Measurements from ENCODE around the gene E2F3.

The E2F3 gene

GRCh38 chr6:20487669-20488375 lies 86.1 kb downstream of the E2F3 start:
- ATAC-seq, result no peak
- TF ChIP-seq ZNF8 (CRISPR knock-in tag; IDR thresholded peaks at IDR 0.05) (no peak), ZFP30 (CRISPR knock-in tag; IDR thresholded peaks at IDR 0.05) (no peak), ZNF70 (CRISPR knock-in tag; IDR thresholded peaks at IDR 0.05) (no peak), CREB5 (CRISPR knock-in tag; IDR thresholded peaks at IDR 0.05; ENCODE audit: low read depth) (no peak), ZNF565 (CRISPR knock-in tag; conservative IDR thresholded peaks at IDR 0.05; ENCODE audit: low read depth) (no peak), ISL1 (CRISPR knock-in tag; IDR thresholded peaks at IDR 0.05) (no peak), OSR1 (CRISPR knock-in tag; IDR thresholded peaks at IDR 0.05) (no peak), ESRRG (CRISPR knock-in tag; IDR thresholded peaks at IDR 0.05) (no peak), SNAI2 (CRISPR knock-in tag; IDR thresholded peaks at IDR 0.05) (no peak), BACH2 (CRISPR knock-in tag; IDR thresholded peaks at IDR 0.05; ENCODE audit: borderline replicate concordance) (no peak), PPARA (CRISPR knock-in tag; IDR thresholded peaks at IDR 0.05; ENCODE audit: borderline replicate concordance) (no peak)
- TF ChIP-seq, protein P1, sequence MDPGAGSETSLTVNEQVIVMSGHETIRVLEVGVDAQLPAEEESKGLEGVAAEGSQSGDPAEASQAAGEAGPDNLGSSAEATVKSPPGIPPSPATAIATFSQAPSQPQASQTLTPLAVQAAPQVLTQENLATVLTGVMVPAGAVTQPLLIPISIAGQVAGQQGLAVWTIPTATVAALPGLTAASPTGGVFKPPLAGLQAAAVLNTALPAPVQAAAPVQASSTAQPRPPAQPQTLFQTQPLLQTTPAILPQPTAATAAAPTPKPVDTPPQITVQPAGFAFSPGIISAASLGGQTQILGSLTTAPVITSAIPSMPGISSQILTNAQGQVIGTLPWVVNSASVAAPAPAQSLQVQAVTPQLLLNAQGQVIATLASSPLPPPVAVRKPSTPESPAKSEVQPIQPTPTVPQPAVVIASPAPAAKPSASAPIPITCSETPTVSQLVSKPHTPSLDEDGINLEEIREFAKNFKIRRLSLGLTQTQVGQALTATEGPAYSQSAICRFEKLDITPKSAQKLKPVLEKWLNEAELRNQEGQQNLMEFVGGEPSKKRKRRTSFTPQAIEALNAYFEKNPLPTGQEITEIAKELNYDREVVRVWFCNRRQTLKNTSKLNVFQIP (CRISPR knock-in tag; IDR thresholded peaks at IDR 0.05; ENCODE audit: borderline replicate concordance, low read depth), result no peak
- TF ChIP-seq, protein P2, sequence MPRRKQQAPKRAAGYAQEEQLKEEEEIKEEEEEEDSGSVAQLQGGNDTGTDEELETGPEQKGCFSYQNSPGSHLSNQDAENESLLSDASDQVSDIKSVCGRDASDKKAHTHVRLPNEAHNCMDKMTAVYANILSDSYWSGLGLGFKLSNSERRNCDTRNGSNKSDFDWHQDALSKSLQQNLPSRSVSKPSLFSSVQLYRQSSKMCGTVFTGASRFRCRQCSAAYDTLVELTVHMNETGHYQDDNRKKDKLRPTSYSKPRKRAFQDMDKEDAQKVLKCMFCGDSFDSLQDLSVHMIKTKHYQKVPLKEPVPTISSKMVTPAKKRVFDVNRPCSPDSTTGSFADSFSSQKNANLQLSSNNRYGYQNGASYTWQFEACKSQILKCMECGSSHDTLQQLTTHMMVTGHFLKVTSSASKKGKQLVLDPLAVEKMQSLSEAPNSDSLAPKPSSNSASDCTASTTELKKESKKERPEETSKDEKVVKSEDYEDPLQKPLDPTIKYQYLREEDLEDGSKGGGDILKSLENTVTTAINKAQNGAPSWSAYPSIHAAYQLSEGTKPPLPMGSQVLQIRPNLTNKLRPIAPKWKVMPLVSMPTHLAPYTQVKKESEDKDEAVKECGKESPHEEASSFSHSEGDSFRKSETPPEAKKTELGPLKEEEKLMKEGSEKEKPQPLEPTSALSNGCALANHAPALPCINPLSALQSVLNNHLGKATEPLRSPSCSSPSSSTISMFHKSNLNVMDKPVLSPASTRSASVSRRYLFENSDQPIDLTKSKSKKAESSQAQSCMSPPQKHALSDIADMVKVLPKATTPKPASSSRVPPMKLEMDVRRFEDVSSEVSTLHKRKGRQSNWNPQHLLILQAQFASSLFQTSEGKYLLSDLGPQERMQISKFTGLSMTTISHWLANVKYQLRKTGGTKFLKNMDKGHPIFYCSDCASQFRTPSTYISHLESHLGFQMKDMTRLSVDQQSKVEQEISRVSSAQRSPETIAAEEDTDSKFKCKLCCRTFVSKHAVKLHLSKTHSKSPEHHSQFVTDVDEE (CRISPR knock-in tag; IDR thresholded peaks at IDR 0.05), result no peak
- TF ChIP-seq, protein P3, sequence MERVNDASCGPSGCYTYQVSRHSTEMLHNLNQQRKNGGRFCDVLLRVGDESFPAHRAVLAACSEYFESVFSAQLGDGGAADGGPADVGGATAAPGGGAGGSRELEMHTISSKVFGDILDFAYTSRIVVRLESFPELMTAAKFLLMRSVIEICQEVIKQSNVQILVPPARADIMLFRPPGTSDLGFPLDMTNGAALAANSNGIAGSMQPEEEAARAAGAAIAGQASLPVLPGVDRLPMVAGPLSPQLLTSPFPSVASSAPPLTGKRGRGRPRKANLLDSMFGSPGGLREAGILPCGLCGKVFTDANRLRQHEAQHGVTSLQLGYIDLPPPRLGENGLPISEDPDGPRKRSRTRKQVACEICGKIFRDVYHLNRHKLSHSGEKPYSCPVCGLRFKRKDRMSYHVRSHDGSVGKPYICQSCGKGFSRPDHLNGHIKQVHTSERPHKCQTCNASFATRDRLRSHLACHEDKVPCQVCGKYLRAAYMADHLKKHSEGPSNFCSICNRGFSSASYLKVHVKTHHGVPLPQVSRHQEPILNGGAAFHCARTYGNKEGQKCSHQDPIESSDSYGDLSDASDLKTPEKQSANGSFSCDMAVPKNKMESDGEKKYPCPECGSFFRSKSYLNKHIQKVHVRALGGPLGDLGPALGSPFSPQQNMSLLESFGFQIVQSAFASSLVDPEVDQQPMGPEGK (CRISPR knock-in tag; IDR thresholded peaks at IDR 0.05; ENCODE audit: borderline replicate concordance), result no peak

GRCh38 chr6:20490591-20490990 lies 88.9 kb downstream of the E2F3 start:
- TF ChIP-seq RARB (CRISPR knock-in tag; IDR thresholded peaks at IDR 0.05), result no peak
- TF ChIP-seq, protein P3 (CRISPR knock-in tag; IDR thresholded peaks at IDR 0.05; ENCODE audit: borderline replicate concordance), result no peak
- TF ChIP-seq ARNTL (CRISPR knock-in tag; IDR thresholded peaks at IDR 0.05; ENCODE audit: borderline replicate concordance, low read depth), result no peak
- TF ChIP-seq ZFP30 (CRISPR knock-in tag; IDR thresholded peaks at IDR 0.05), result no peak
- TF ChIP-seq, protein P1 (CRISPR knock-in tag; IDR thresholded peaks at IDR 0.05; ENCODE audit: borderline replicate concordance, low read depth), result no peak
- no peak for ATAC-seq

DNA sequence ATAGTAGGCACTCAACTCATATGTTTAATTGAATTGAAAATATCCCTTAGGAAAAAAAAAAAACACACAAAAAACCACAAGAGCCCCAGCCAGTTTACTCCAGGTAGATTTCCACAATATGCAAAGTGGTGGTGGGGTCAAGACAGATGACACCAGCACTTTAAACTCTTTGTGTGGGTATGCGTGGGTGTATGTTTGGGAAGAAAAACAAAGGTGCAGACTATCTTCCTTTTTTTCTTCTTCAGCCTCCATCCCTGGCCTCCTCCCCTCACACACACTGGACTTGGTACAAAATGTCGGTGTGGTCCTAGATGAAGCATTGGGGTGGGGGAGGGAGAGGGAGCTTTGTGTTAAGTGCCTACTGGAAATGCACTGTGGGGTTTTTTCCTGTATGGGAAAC lies 90.4 kb downstream of the E2F3 start:
- ATAC-seq, result no peak
- no peak for TF ChIP-seq GLIS3 (CRISPR knock-in tag; IDR thresholded peaks at IDR 0.05)
- no peak for TF ChIP-seq ZFP30 (CRISPR knock-in tag; IDR thresholded peaks at IDR 0.05)
- no peak for TF ChIP-seq ZNF70 (CRISPR knock-in tag; IDR thresholded peaks at IDR 0.05)
- TF ChIP-seq OSR1 (CRISPR knock-in tag; IDR thresholded peaks at IDR 0.05), result no peak
- no peak for TF ChIP-seq CREB5 (CRISPR knock-in tag; IDR thresholded peaks at IDR 0.05; ENCODE audit: low read depth)
- no peak for TF ChIP-seq ZC3H10 (CRISPR knock-in tag; IDR thresholded peaks at IDR 0.05)
- TF ChIP-seq, protein P4, sequence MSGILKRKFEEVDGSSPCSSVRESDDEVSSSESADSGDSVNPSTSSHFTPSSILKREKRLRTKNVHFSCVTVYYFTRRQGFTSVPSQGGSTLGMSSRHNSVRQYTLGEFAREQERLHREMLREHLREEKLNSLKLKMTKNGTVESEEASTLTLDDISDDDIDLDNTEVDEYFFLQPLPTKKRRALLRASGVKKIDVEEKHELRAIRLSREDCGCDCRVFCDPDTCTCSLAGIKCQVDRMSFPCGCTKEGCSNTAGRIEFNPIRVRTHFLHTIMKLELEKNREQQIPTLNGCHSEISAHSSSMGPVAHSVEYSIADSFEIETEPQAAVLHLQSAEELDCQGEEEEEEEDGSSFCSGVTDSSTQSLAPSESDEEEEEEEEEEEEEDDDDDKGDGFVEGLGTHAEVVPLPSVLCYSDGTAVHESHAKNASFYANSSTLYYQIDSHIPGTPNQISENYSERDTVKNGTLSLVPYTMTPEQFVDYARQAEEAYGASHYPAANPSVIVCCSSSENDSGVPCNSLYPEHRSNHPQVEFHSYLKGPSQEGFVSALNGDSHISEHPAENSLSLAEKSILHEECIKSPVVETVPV (CRISPR knock-in tag; IDR thresholded peaks at IDR 0.05), result no peak
- no peak for TF ChIP-seq ISL1 (CRISPR knock-in tag; IDR thresholded peaks at IDR 0.05)
- TF ChIP-seq ZFP3 (CRISPR knock-in tag; IDR thresholded peaks at IDR 0.05), result no peak
- TF ChIP-seq, protein P3 (CRISPR knock-in tag; IDR thresholded peaks at IDR 0.05; ENCODE audit: borderline replicate concordance), result no peak
